SK-N-SH (cell line): ENCODE measurements around the gene SLC25A4. TPM values are rescaled to one million over a fixed set of nuclear protein-coding genes. Genes with fewer than 3 reads are reported as not detected.
A peak's percentile ranks its signal among the peaks of the same experiment; 100 is the strongest.

Source experiments
- CTCF ChIA-PET: fragments of 300-600, 350-600 bp; formaldehyde crosslinking; extraction: SDS; loops from one replicate; lab custom pipeline; 2021; lab: Yijun Ruan, JAX
- POLR2A ChIA-PET: fragments of 350-600 bp; sonication (Branson Sonifier 250); formaldehyde crosslinking; extraction: SDS; loops from one replicate; lab custom pipeline; 2020; ENCODE audit warnings: antibody characterized with exemption, inconsistent platforms; lab: Yijun Ruan, JAX
- DNase-seq: peaks from one replicate; pipeline ENCODE4 v3.0.0; 2012
- H2AFZ ChIP-seq: fragments of 200-600 bp; sonication (generic); 2 replicates; pipeline ENCODE4 v1.8.1; 2016; ENCODE audit warnings: antibody characterized with exemption, mild to moderate bottlenecking, low read depth
- H3F3A ChIP-seq: fragments of 200-600 bp; sonication (generic); replicated peaks from 2 replicates; pipeline ENCODE3; 2016; ENCODE audit warnings: antibody characterized with exemption, mild to moderate bottlenecking; ENCODE audit not compliant: insufficient read depth
- H3K27ac ChIP-seq, 2 experiments: fragments of 200-500 bp in 1 of 2; fragments of 200-600 bp in 1 of 2; sonication (Bioruptor generic) in 1 of 2; sonication (generic), shearing (Covaris generic) in 1 of 2; 2 replicates each; pipeline versions ENCODE4 v1.5.1 to v1.6.1; 2014 to 2016; ENCODE audit warnings: low read depth in 2 of 2, inconsistent platforms in 1 of 2, low read length in 1 of 2, mild to moderate bottlenecking in 1 of 2, mixed read lengths in 1 of 2
- H3K27me3 ChIP-seq: fragments of 200-600 bp; sonication (generic), shearing (Covaris generic); 2 replicates; pipeline ENCODE4 v1.6.1; 2016; ENCODE audit warnings: mixed run types; ENCODE audit not compliant: insufficient read depth
- H3K36me3 ChIP-seq, 2 experiments: fragments of 200-500 bp in 1 of 2; fragments of 200-600 bp in 1 of 2; sonication (Bioruptor generic) in 1 of 2; sonication (generic) in 1 of 2; replicated peaks in 1 of 2; 2 replicates each; pipeline versions ENCODE3 to v1.5.1; 2014 to 2016; ENCODE audit warnings: low read length in 1 of 2, mild to moderate bottlenecking in 1 of 2; ENCODE audit not compliant: insufficient read depth in 2 of 2, control insufficient read depth in 1 of 2
- H3K4me1 ChIP-seq, 2 experiments: fragments of 200-500 bp in 1 of 2; fragments of 200-600 bp in 1 of 2; sonication (Bioruptor generic) in 1 of 2; sonication (generic), shearing (Covaris generic) in 1 of 2; 2 replicates each; pipeline versions ENCODE4 v1.5.1 to v1.6.1; 2014 to 2016; ENCODE audit warnings: low read depth in 1 of 2, low read length in 1 of 2, mixed run types in 1 of 2; ENCODE audit not compliant: insufficient read depth in 2 of 2, control insufficient read depth in 1 of 2
- H3K4me2 ChIP-seq: fragments of 200-600 bp; sonication (generic), shearing (Covaris generic); 2 replicates; pipeline ENCODE4 v1.6.1; 2017; ENCODE audit warnings: mixed run types
- H3K4me3 ChIP-seq, 2 experiments: fragments of 200-500 bp in 1 of 2; fragments of 200-600 bp in 1 of 2; sonication (Bioruptor generic) in 1 of 2; sonication (generic), shearing (Covaris generic) in 1 of 2; 2 replicates each; pipeline versions ENCODE4 v1.5.1 to v1.8.1; 2014 to 2016; ENCODE audit warnings: low read depth in 2 of 2, inconsistent platforms in 1 of 2, low read length in 1 of 2, mild to moderate bottlenecking in 1 of 2, mixed read lengths in 1 of 2, moderate library complexity in 1 of 2
- H3K79me2 ChIP-seq: fragments of 200-600 bp; sonication (generic); 2 replicates; pipeline ENCODE4 v1.8.1; 2017; ENCODE audit warnings: mild to moderate bottlenecking; ENCODE audit not compliant: insufficient read depth
- H3K9ac ChIP-seq: fragments of 200-600 bp; sonication (generic); 2 replicates; pipeline ENCODE4 v1.6.1; 2017; ENCODE audit warnings: mixed run types
- H3K9me2 ChIP-seq: fragments of 200-600 bp; sonication (generic); 2 replicates; pipeline ENCODE4 v1.6.1; 2017; ENCODE audit warnings: mixed run types
- H3K9me3 ChIP-seq: fragments of 200-600 bp; sonication (generic); 2 replicates; pipeline ENCODE4 v1.6.1; 2017; ENCODE audit warnings: mixed run types, mild to moderate bottlenecking, moderate library complexity
- H4K20me1 ChIP-seq: fragments of 200-600 bp; sonication (generic); 2 replicates; pipeline ENCODE4 v1.6.1; 2017; ENCODE audit warnings: mild to moderate bottlenecking, mixed run types; ENCODE audit not compliant: insufficient read depth
- GABPA ChIP-seq: IDR thresholded peaks from 2 replicates; pipeline ENCODE4 v1.4.0; 2012; ENCODE audit warnings: low read depth, mild to moderate bottlenecking
- JUND ChIP-seq: IDR thresholded peaks from 2 replicates; pipeline ENCODE4 v1.4.0; 2012
- MXI1 ChIP-seq: IDR thresholded peaks from 2 replicates; pipeline ENCODE4 v1.6.1; 2012; ENCODE audit warnings: mild to moderate bottlenecking, low read depth, low read length, improper control_type of control experiment
- POLR2AphosphoS5 ChIP-seq: IDR thresholded peaks from 2 replicates; pipeline ENCODE4 v1.6.1; 2012; ENCODE audit warnings: low read depth, low read length
- RXRA ChIP-seq: IDR thresholded peaks from 2 replicates; pipeline ENCODE4 v1.4.0; 2012; ENCODE audit warnings: low read depth, mild to moderate bottlenecking, borderline replicate concordance
- SIN3A ChIP-seq: IDR thresholded peaks from 2 replicates; pipeline ENCODE4 v1.6.1; 2012; ENCODE audit warnings: low read depth, mild to moderate bottlenecking, low read length, moderate library complexity, borderline replicate concordance
- SMC3 ChIP-seq: IDR thresholded peaks from 2 replicates; pipeline ENCODE4 v1.6.1; 2012; ENCODE audit warnings: low read depth, low read length, improper control_type of control experiment
- WGBS: methylation state at CpG from one replicate; pipeline ENCODE4 v1.1.6; 2017; ENCODE audit warnings: low lambda C conversion rate; 5-methylcytosine and 5-hydroxymethylcytosine counted together
- polyA plus RNA-seq, 3 experiments: library from polyadenylated mRNA; depleted of rRNA; stranded (reverse); fragments of >200 nt; gene quantifications; 2 replicates each; pipeline ENCODE4 v1.2.3, GENCODE V29; 2012
- TF ChIP-seq, protein P1 (sequence below): fragments of 150-350 bp; IDR thresholded peaks from 2 replicates; pipeline ENCODE4 v1.6.1; 2016; ENCODE audit warnings: mild to moderate bottlenecking, low read depth, low read length
- TF ChIP-seq, protein P2 (sequence below): fragments of 200-600 bp; sonication (generic); IDR thresholded peaks from 2 replicates; pipeline ENCODE4 v1.6.1; 2017; ENCODE audit warnings: antibody characterized with exemption, mild to moderate bottlenecking, moderate library complexity
- TF ChIP-seq, protein P3 (sequence below): IDR thresholded peaks from 2 replicates; pipeline ENCODE4 v1.6.1; 2012; ENCODE audit warnings: mild to moderate bottlenecking, low read depth, low read length, moderate library complexity

SLC25A4 gene
- polyA plus RNA-seq, 1 of the 3 experiments (the other 2 are of a cell fraction), result 36.2 TPM

DNA sequence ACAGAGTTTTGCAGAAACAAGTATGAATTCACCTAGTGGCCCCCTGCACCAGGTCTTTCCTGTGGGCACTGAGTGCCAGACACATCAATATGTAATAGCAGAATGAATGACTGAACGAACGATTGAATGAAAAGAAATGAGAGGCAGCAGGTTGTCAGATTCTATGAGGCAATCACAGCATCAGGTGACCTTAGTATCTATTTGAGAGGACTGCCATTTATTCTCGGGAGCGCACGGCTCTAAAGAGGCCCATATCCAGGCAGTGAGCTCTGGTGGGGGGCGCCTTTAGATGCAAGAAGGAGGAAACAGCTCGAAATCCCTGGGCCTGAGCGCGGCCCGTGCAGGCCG lies 528 bp upstream of the SLC25A4 start:
- Histone ChIP-seq H3K9me2 (no peaks in the 10 kb centered on the region), H3K79me2 (peaks cover 24% of the 10 kb centered on the region; the same call in 1 of the 2 replicates), H3F3A (peaks cover 4% of the 10 kb centered on the region), H4K20me1 (no peaks in the 10 kb centered on the region), H3K4me2 (peak overlapping the region; percentile 76), H3K4me3 (peak overlapping the region; percentile 71 to 88), H3K27me3 (no peaks in the 10 kb centered on the region), H3K4me1 (peaks cover 0 to 23% of the 10 kb centered on the region in 2 experiments; a peak in 2 of 4 replicates), H3K9me3 (no peaks in the 10 kb centered on the region), H3K27ac (peak overlapping the region in 1 of 2 experiments; percentile 83; a peak in 2 of 4 replicates), H3K36me3 (peaks cover 0 to 18% of the 10 kb centered on the region in 2 experiments), H2AFZ (peak overlapping the region; percentile 82), H3K9ac (peak overlapping the region; percentile 38; the same call in 1 of the 2 replicates)
- CTCF ChIA-PET, result interaction anchor here (0.9 to 3.4 kb wide), 18 partner anchors 8 to 896 kb away, joined by 3 to 18 read pairs (median 4); partner anchors contain the start of gene SNX25
- no peak for DNase-seq
- POLR2A ChIA-PET, result interaction anchor here (0.5 to 1.5 kb wide), 19 partner anchors 8 to 895 kb away, joined by 3 to 7 read pairs (median 4); partner anchors contain the start of genes ANKRD37, CASP3, LRP2BP and PRIMPOL
- 14% methylated on average over 11 of the region's 11 CpGs for WGBS
- TF ChIP-seq POLR2AphosphoS5, result no peak
- no peak for TF ChIP-seq SIN3A
- TF ChIP-seq, protein P1, sequence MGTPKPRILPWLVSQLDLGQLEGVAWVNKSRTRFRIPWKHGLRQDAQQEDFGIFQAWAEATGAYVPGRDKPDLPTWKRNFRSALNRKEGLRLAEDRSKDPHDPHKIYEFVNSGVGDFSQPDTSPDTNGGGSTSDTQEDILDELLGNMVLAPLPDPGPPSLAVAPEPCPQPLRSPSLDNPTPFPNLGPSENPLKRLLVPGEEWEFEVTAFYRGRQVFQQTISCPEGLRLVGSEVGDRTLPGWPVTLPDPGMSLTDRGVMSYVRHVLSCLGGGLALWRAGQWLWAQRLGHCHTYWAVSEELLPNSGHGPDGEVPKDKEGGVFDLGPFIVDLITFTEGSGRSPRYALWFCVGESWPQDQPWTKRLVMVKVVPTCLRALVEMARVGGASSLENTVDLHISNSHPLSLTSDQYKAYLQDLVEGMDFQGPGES, result no peak
- no peak for TF ChIP-seq GABPA
- no peak for TF ChIP-seq JUND
- TF ChIP-seq, protein P2, sequence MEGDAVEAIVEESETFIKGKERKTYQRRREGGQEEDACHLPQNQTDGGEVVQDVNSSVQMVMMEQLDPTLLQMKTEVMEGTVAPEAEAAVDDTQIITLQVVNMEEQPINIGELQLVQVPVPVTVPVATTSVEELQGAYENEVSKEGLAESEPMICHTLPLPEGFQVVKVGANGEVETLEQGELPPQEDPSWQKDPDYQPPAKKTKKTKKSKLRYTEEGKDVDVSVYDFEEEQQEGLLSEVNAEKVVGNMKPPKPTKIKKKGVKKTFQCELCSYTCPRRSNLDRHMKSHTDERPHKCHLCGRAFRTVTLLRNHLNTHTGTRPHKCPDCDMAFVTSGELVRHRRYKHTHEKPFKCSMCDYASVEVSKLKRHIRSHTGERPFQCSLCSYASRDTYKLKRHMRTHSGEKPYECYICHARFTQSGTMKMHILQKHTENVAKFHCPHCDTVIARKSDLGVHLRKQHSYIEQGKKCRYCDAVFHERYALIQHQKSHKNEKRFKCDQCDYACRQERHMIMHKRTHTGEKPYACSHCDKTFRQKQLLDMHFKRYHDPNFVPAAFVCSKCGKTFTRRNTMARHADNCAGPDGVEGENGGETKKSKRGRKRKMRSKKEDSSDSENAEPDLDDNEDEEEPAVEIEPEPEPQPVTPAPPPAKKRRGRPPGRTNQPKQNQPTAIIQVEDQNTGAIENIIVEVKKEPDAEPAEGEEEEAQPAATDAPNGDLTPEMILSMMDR, result no peak
- TF ChIP-seq RXRA, result no peak
- TF ChIP-seq, protein P3, sequence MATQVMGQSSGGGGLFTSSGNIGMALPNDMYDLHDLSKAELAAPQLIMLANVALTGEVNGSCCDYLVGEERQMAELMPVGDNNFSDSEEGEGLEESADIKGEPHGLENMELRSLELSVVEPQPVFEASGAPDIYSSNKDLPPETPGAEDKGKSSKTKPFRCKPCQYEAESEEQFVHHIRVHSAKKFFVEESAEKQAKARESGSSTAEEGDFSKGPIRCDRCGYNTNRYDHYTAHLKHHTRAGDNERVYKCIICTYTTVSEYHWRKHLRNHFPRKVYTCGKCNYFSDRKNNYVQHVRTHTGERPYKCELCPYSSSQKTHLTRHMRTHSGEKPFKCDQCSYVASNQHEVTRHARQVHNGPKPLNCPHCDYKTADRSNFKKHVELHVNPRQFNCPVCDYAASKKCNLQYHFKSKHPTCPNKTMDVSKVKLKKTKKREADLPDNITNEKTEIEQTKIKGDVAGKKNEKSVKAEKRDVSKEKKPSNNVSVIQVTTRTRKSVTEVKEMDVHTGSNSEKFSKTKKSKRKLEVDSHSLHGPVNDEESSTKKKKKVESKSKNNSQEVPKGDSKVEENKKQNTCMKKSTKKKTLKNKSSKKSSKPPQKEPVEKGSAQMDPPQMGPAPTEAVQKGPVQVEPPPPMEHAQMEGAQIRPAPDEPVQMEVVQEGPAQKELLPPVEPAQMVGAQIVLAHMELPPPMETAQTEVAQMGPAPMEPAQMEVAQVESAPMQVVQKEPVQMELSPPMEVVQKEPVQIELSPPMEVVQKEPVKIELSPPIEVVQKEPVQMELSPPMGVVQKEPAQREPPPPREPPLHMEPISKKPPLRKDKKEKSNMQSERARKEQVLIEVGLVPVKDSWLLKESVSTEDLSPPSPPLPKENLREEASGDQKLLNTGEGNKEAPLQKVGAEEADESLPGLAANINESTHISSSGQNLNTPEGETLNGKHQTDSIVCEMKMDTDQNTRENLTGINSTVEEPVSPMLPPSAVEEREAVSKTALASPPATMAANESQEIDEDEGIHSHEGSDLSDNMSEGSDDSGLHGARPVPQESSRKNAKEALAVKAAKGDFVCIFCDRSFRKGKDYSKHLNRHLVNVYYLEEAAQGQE, result no peak

DNA sequence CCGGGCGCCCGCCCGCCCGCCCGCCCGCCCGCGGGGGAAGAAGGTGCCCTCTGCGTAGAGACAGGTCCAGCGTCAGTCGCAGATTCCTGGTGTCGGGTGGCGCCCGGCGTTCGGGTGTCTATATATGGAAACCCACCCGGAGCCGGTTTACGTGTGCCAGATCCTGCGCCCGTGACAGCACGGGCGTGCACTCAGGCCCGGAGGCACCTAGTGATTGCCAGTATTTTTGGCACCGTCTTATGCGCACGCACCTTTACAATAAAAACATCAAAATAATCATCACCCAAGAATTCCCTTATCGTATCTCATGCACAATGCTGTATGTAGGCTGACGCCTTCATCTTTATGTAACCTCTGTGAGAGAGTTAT lies 519 bp downstream of the SLC25A4 start:
- Histone ChIP-seq H3K4me2 (peak overlapping the region; percentile 82), H3F3A (peaks cover 4% of the 10 kb centered on the region), H3K79me2 (peaks cover 24% of the 10 kb centered on the region; the same call in 1 of the 2 replicates), H3K27ac (no peak overlapping the region; a peak in 1 of 4 replicates), H3K9me3 (no peaks in the 10 kb centered on the region), H4K20me1 (no peaks in the 10 kb centered on the region), H3K9ac (peak overlapping the region; percentile 57), H3K4me3 (peak overlapping the region; percentile 72 to 88), H3K36me3 (peaks cover 0 to 18% of the 10 kb centered on the region in 2 experiments), H3K9me2 (no peaks in the 10 kb centered on the region), H3K4me1 (peaks cover 0 to 23% of the 10 kb centered on the region in 2 experiments; a peak in 2 of 4 replicates), H3K27me3 (no peaks in the 10 kb centered on the region), H2AFZ (peak overlapping the region; percentile 85)
- CTCF ChIA-PET, result interaction anchor here (0.6 to 2.3 kb wide), 15 partner anchors 9 to 800 kb away, joined by 3 to 18 read pairs (median 4); partner anchors contain the start of gene SNX25
- POLR2A ChIA-PET, result interaction anchor here (0.6 to 1.5 kb wide), 16 partner anchors 11 to 282 kb away, joined by 3 to 7 read pairs (median 3); partner anchors contain the start of genes ANKRD37, LRP2BP and SNX25
- TF ChIP-seq SMC3 (no peak), MXI1 (peak; percentile 42; the same call in 1 of the 2 replicates)
- peak; percentile 65 for DNase-seq
- 0% methylated on average over 5 of the region's 30 CpGs for WGBS
